Embryonic facial prominence (tissue), 1 donor: ENCODE data around the gene FXYD3.

Experiments
- DNase-seq: peaks from one replicate; pipeline ENCODE4 v3.0.0-alpha.2; 2016; ENCODE audit errors: extremely low spot score

Gene FXYD3

GRCh38 chr19:35115177-35115951 lies at the start of gene FXYD3:
FXYD3 (plus strand) TSS chr19:35115823; CDS start chr19:35119377, 3,554 bp downstream.
- DNase-seq, result no peak

GRCh38 chr19:35066121-35066520 lies 49.5 kb upstream of the FXYD3 start:
- DNase-seq, result no peak

DNA sequence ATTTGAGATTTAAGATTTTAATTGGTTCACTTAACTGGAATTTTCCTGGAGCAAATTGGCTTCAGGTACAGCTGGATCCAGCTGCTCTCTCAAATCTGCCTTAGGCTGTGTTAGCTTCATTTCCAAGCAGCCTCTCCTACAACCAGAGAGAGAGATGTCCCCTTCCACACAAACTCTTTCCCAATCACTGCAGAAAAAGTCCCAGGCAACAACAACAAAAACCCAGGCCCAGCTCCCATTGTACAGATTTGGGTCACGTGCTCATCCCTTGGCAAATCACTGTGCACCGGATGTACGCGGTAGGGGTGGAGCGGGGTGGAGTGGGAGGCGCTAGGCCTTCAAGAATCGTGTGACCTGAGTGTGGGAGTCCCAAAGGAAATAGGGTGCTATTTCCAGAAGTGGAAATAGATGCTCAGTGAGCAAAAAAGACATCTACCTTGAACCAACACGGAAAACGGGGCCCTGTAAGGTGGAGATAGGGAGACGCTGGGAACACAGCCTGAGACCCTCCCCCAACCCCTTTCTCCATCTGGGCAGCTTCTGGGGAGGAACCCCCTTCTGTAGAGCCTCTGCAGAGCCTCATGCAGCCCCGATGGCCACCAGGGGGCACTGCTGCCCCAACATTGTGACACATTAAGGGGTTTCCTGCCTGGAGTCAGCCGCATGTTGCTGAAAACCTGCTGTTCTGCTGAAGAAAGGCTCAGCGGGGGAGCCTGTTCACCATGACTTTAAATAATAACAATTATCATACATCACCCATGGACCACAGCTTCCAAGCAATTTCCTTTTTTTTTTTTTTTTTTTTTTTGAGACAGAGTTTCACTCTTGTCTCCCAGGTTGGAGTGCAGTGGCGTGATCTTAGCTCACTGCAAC lies 48.7 kb upstream of the FXYD3 start:
- peak; percentile 60 for DNase-seq

GRCh38 chr19:35068941-35069634 lies 46.5 kb upstream of the FXYD3 start:
- DNase-seq, result no peak

DNA sequence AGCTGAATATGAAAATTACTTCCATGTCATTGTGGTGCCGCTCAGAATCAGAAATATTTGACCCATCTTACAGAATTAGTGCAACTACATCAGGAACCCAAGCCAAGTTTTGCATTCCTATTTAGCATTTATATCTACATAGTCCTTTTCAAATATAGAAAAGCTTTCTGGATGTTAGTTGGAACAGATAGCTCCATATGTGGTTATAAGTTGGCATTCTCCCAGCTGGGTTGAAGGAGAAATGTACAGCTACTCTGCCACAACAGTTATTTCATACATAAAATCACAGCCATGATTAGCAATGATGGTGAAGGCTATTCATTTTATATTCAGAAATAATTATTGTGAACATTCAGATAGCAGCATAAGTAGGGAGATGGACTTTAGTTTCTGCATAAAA lies 45.9 kb upstream of the FXYD3 start:
- DNase-seq, result no peak

- no peak for DNase-seq
Observed at GRCh38 chr19:35070471-35070870, 45.2 kb upstream of the FXYD3 start.

- DNase-seq, result no peak
Observed at GRCh38 chr19:35073516-35073915, 42.1 kb upstream of the FXYD3 start.

DNA sequence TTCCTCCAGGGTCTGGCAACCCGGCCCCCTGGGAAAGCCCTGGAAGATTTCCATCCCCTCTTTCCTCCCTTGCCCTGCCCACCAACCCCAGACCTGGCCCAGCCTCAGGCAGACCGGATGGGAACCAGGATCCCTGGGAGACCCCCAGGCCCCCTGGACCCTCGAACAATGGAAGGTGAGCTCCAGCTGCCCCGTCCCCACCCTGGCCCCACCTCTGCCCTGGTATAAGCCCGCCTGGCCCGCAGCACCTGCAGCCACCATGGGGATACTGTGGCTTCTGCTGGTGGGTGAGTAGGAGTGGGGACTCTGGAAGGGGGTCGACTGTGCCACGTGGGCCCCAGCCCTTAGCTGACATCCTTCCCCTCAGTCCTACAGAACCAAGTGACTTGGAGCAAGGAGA lies 41.7 kb upstream of the FXYD3 start:
- no peak for DNase-seq

DNA sequence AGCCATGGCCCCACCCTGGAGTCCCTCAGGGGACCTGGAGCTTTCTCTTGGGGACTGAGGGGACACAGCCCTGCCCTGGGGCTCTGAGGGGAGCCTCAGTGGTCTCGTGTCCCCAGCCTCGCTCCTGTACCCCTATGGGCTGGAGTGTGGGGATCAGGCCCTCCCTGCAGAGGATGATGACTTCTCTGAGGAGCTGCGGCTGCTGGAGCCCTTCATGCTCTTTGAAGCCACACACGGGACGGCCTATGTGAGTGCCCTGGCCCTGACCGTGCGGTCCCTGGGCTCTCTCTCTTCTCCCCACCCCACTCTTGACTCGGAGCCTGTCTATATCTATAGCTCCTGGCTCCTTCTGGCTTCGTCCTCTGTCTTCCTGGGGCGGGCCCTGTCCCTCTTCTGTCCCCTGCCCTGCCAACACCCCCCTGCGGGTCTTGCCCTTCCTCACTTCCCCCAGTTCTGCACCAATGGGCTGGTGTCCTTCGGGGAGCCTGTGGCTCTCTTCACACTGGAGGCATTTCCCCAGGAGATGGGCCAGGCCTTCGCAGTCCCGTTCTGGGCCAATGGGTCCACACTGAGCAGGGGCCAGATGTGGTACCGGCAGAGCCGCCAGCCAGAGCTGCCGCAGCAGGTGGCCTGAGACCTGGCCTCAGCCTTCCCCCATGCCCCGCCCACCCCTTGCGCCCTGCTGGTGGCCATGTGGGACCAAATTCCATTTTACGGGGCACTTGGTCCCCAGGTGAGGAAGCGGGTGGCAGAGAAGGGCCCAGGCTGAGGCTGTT lies 41.0 kb upstream of the FXYD3 start:
- DNase-seq, result no peak

- DNase-seq, result no peak
Observed at GRCh38 chr19:35075202-35076025, 40.2 kb upstream of the FXYD3 start.

DNA sequence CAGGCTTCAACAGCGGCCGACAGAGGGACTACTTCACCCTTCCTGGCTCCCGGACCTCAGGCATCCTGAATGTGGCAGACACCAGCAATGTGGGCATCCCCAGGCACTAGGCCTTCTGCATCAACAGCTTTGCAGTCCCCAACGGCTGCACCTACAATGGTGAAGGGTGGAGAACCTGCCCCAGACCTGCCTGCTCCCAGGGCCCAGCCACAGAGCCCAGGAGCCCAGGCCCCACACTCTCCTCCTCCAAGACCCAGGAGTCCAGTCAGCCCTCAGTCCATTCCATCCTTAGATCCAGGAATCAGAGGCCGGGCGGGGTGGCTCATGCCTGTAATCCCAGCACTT lies 39.6 kb upstream of the FXYD3 start:
- no peak for DNase-seq

- no peak for DNase-seq
Observed at GRCh38 chr19:35076657-35077056, 39.0 kb upstream of the FXYD3 start.

DNA sequence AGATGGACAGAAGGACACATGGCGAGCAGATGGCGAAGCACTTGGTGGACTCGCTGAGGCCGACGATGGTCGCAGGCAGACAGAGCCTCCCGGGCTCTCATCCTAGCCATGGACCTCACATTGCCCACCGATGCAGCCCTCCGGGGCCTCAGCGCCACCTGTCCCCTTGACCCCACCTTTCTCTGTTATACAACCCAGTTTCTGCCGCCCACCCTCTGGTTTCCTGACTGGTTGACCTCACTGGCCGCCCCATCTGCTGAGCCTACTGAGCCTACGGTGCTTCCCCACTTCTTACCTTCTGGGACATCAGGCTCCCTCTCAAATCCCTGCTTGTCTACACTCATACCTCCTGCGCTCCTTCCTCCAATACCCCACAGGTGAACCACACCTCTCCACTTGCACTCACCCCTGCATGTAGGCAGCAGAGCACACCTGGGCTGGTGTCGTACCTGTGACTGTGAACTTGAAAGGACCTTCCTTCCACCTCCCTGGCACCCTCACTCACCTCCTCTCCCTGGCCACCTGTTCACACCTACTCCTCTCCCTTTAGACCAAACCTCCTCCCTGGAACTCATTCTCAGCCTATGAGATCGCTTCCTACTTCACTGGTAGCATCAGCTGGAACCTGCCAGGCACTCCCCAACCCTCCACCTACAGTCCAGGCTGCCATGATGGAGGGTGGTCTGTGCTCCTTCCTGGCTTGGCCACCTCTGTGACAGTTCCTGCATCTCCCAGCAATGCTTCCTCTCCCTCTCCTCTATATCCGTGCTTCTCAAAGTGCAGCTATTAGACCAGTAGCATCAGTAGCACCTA lies 38.0 kb upstream of the FXYD3 start:
- no peak for DNase-seq

DNA sequence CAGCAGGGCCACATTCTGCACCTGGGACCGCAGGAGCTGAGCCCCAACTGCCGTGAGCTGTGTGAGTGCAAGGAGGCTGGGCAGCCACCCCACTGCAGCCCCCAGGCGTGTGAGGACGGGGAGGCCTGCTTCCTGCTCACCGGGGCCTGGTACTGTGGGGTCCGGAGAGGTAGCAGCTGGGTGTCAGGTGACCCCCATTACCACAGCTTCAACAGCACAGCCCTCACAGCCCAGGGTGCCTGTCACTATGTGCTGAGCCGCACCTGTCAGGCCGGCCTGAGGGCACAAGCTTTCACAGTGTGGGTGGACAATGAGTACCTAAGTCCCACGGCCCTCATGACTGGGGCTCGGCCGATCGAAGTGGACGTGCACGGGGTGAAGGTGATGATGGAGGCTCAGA lies 35.8 kb upstream of the FXYD3 start:
- DNase-seq, result no peak

- no peak for DNase-seq
Observed at GRCh38 chr19:35080613-35081170, 34.9 kb upstream of the FXYD3 start.

DNA sequence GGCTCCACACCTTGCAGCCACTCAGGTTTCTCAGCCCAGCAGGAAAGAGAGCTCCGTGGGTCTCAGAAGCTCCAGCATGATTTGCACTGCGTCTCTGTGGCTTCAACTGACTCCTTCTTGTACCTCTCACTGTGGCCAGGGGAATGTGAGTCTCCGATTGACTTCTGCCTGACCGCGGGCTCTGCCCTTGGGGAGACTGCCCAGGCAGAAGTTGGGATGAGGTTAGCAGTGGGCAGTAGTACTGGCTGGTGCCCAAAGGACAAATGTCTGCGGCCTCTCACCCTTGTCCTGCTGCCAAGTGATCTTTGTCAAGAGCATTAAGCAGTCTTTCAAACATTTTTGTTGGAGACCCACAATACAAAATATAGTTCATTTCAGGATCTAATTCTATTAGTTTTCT lies 34.4 kb upstream of the FXYD3 start:
- no peak for DNase-seq

- DNase-seq, result no peak
Observed at GRCh38 chr19:35083691-35084508, 31.7 kb upstream of the FXYD3 start.

DNA sequence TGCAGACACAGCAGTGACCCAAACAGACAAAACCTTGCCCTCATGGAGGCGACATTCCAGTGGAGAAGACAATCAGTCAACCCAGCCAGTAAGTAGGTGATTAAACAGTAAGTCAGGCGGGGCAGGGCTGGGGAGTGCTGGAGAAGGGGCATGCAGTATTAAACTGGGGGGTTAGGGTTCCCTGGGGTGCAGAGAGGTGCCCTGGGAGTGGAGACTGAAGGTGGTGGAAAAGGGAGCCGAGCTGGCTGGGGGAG lies 31.2 kb upstream of the FXYD3 start:
- no peak for DNase-seq

DNA sequence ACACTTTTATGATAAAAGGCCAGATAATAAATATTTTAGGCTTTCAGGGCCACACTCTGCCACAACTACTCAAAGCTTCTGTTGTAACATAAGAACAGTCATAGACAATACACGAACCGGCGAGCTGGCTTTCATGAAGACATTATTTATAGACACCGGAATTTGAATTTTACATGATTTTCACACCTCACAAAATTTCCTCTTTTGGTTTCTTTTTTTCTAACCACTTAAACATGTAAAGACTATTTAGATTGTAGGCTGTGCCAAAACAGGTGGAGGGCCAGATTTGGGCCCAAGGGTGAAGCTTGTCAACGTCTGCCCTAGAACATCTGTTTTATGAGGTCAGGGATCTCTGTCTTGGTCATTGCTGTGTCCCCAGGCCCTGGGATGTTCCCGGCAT lies 29.7 kb upstream of the FXYD3 start:
- no peak for DNase-seq
